ENCODE results near the gene ZBTB39. TPM values are rescaled to one million over a fixed set of nuclear protein-coding genes. Genes with fewer than 3 reads are reported as not detected.
"Not testable (repeated sequence)": the region's sequence is repeated elsewhere in the genome, so short reads cannot be mapped to it uniquely, and the experiment has no call there.

Gene ZBTB39
- total and polyA plus RNA-seq, 2 of the 8 experiments (the other 6 are each of a cell fraction or from before 2014, with no cell fraction given): 19.3 to 25.0 TPM

DNA sequence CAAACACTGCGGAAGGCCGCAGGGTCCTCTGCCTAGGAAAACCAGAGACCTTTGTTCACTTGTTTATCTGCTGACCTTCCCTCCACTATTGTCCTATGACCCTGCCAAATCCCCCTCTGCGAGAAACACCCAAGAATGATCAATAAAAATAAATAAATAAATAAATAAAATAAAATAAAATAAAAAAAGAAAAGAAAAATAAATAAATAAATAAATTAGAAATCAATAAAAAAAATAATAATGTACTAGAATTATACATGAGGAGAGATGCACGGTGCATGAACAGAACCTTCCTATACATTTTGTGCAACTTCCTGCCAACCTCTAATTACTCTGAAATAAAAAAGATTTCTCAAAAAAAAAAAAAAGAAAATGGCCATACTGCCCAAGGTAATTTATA is 41.2 kb downstream of the ZBTB39 start:
- H3K9ac ChIP-seq (replicated peaks in 1 of 4; ENCODE audit: extremely low read depth in 1 of 4, low read depth in 3 of 4, low read length in 3 of 4); H2AFZ ChIP-seq (ENCODE audit: low read length); H2AK5ac ChIP-seq (ENCODE audit: low read depth, low read length); H4K5ac ChIP-seq (ENCODE audit: insufficient read length, low read depth, low read length); H2BK20ac ChIP-seq (ENCODE audit: low read length); CTCF ChIA-PET (ENCODE audit: partially characterized antibody); H3K4me3 ChIP-seq (ENCODE audit: extremely low read depth in 1 of 4, insufficient read depth in 2 of 4, low read depth in 3 of 4, low read length in 4 of 4); H3K4ac ChIP-seq (replicated peaks; ENCODE audit: insufficient read length, low read depth, low read length); H3K27ac ChIP-seq (ENCODE audit: low read depth, low read length); H3K18ac ChIP-seq (ENCODE audit: extremely low read depth, low read length); H2BK120ac ChIP-seq (replicated peaks; ENCODE audit: low read depth, low read length); FAIRE-seq; H3K4me1 ChIP-seq (replicated peaks in 1 of 4; ENCODE audit: control insufficient read depth in 3 of 4, insufficient read depth in 4 of 4, low read length in 3 of 4); H3K36me3 ChIP-seq (ENCODE audit: control insufficient read depth in 2 of 4, insufficient read depth in 4 of 4, low read length in 3 of 4); H3K27me3 ChIP-seq (replicated peaks in 1 of 4; ENCODE audit: control insufficient read depth in 3 of 4, extremely low read depth in 1 of 4, insufficient read depth in 3 of 4, low read length in 3 of 4); H3K79me1 ChIP-seq (ENCODE audit: low read depth, low read length); H4K20me1 ChIP-seq (replicated peaks in 1 of 2; ENCODE audit: control insufficient read depth in 1 of 2, insufficient read depth in 2 of 2, low read length in 2 of 2); H2BK5ac ChIP-seq (ENCODE audit: low read depth, low read length); POLR2A ChIA-PET (ENCODE audit: partially characterized antibody); H4K91ac ChIP-seq (replicated peaks; ENCODE audit: insufficient read length, low read length); H3K23me2 ChIP-seq (ENCODE audit: low read depth, low read length); H3K14ac ChIP-seq (ENCODE audit: insufficient read length); H2BK15ac ChIP-seq (ENCODE audit: low read length); H4K8ac ChIP-seq (ENCODE audit: extremely low read depth, insufficient read depth, low read length); H3K23ac ChIP-seq (ENCODE audit: insufficient read length); H3K4me2 ChIP-seq (ENCODE audit: insufficient read depth in 1 of 2, low read depth in 2 of 2, low read length in 2 of 2); H3K56ac ChIP-seq (replicated peaks; ENCODE audit: insufficient read length, low read depth, low read length); DNase-seq (ENCODE audit: low read depth in 1 of 2, low spot score in 2 of 2); H3K79me2 ChIP-seq (ENCODE audit: control insufficient read depth in 1 of 2, insufficient read depth in 2 of 2, low read length in 2 of 2); H2BK12ac ChIP-seq (ENCODE audit: low read depth, low read length): not testable (repeated sequence)
- H3K9me3 ChIP-seq (ENCODE audit: insufficient read depth in 2 of 2, low read depth in 1 of 2, low read length in 1 of 2): peaks cover 8 to 11% of the 10 kb centered on the region in 2 experiments
- WGBS, 2 experiments (ENCODE audit: extremely low coverage in 1 of 2, insufficient coverage in 1 of 2, insufficient read length in 1 of 2, insufficient replicate concordance in 2 of 2, low coverage in 1 of 2, low lambda C conversion rate in 2 of 2, missing lambda C conversion rate in 1 of 2): 86% methylated on average over 3 of the region's 4 CpGs; no CpG with 5 or more reads in 1 of the 2 experiments

GRCh38 chr12:56963557-56963956 is 42.8 kb downstream of the ZBTB39 start:
- no CpG with 5 or more reads among the region's 27 CpGs for WGBS, 2 experiments (ENCODE audit: extremely low coverage in 1 of 2, insufficient coverage in 1 of 2, insufficient read length in 1 of 2, insufficient replicate concordance in 2 of 2, low coverage in 1 of 2, low lambda C conversion rate in 2 of 2, missing lambda C conversion rate in 1 of 2)
- H4K5ac ChIP-seq (ENCODE audit: insufficient read length, low read depth, low read length); H3K4me1 ChIP-seq (replicated peaks in 1 of 4; ENCODE audit: control insufficient read depth in 3 of 4, insufficient read depth in 4 of 4, low read length in 3 of 4); H2AK5ac ChIP-seq (ENCODE audit: low read depth, low read length); H2BK12ac ChIP-seq (ENCODE audit: low read depth, low read length); H4K20me1 ChIP-seq (replicated peaks in 1 of 2; ENCODE audit: control insufficient read depth in 1 of 2, insufficient read depth in 2 of 2, low read length in 2 of 2); H2AFZ ChIP-seq (ENCODE audit: low read length); H3K56ac ChIP-seq (replicated peaks; ENCODE audit: insufficient read length, low read depth, low read length); H4K91ac ChIP-seq (replicated peaks; ENCODE audit: insufficient read length, low read length); H3K79me2 ChIP-seq (ENCODE audit: control insufficient read depth in 1 of 2, insufficient read depth in 2 of 2, low read length in 2 of 2); H3K27ac ChIP-seq (ENCODE audit: low read depth, low read length); H3K14ac ChIP-seq (ENCODE audit: insufficient read length); POLR2A ChIA-PET (ENCODE audit: partially characterized antibody); H3K36me3 ChIP-seq (ENCODE audit: control insufficient read depth in 2 of 4, insufficient read depth in 4 of 4, low read length in 3 of 4); H2BK15ac ChIP-seq (ENCODE audit: low read length); H3K23me2 ChIP-seq (ENCODE audit: low read depth, low read length); H2BK5ac ChIP-seq (ENCODE audit: low read depth, low read length); H3K79me1 ChIP-seq (ENCODE audit: low read depth, low read length); H3K4me2 ChIP-seq (ENCODE audit: insufficient read depth in 1 of 2, low read depth in 2 of 2, low read length in 2 of 2); H2BK20ac ChIP-seq (ENCODE audit: low read length); H3K27me3 ChIP-seq (replicated peaks in 1 of 4; ENCODE audit: control insufficient read depth in 3 of 4, extremely low read depth in 1 of 4, insufficient read depth in 3 of 4, low read length in 3 of 4); H2BK120ac ChIP-seq (replicated peaks; ENCODE audit: low read depth, low read length); CTCF ChIA-PET (ENCODE audit: partially characterized antibody); H3K4ac ChIP-seq (replicated peaks; ENCODE audit: insufficient read length, low read depth, low read length); H3K18ac ChIP-seq (ENCODE audit: extremely low read depth, low read length); H3K9ac ChIP-seq (replicated peaks in 1 of 4; ENCODE audit: extremely low read depth in 1 of 4, low read depth in 3 of 4, low read length in 3 of 4); H3K4me3 ChIP-seq (ENCODE audit: extremely low read depth in 1 of 4, insufficient read depth in 2 of 4, low read depth in 3 of 4, low read length in 4 of 4); H3K23ac ChIP-seq (ENCODE audit: insufficient read length); DNase-seq (ENCODE audit: low read depth in 1 of 2, low spot score in 2 of 2); H4K8ac ChIP-seq (ENCODE audit: extremely low read depth, insufficient read depth, low read length); FAIRE-seq: not testable (repeated sequence)
- peaks cover 13 to 14% of the 10 kb centered on the region in 2 experiments for H3K9me3 ChIP-seq (ENCODE audit: insufficient read depth in 2 of 2, low read depth in 1 of 2, low read length in 1 of 2)

Data from H1 (cell line).